Right atrium auricular region (tissue), 2 donors: ENCODE results near the gene HSPBP1. TPM values are rescaled to one million over a fixed set of nuclear protein-coding genes. Genes with fewer than 3 reads are reported as not detected.

Experiments
- DNase-seq: peaks from one replicate; pipeline ENCODE4 v3.0.0-alpha.2; 2019; ENCODE audit warnings: low spot score
- H3K27ac ChIP-seq, 2 donors: fragments of 200-600 bp; sonication (generic); 1 replicate in 1 of 2; 2 replicates in 1 of 2; pipeline ENCODE4 v1.5.1; 2016 to 2019
- H3K27me3 ChIP-seq, 2 donors: fragments of 200-600 bp; sonication (generic); one replicate each; pipeline versions ENCODE4 v1.5.1 to v1.6.0; 2017 to 2019
- H3K36me3 ChIP-seq: fragments of 200-600 bp; sonication (generic); one replicate; pipeline ENCODE4 v1.5.1; 2016
- H3K4me1 ChIP-seq, 2 donors: fragments of 200-600 bp; sonication (generic); one replicate each; pipeline versions ENCODE4 v1.5.1 to v1.6.0; 2017 to 2019
- H3K4me3 ChIP-seq, 2 donors: fragments of 200-600 bp; sonication (generic); 1 replicate in 1 of 2; 2 replicates in 1 of 2; pipeline ENCODE4 v1.5.1; 2017 to 2019; ENCODE audit warnings: mild to moderate bottlenecking in 1 of 2, moderate library complexity in 1 of 2
- H3K9me3 ChIP-seq, 2 donors: fragments of 200-600 bp; sonication (generic); one replicate each; pipeline ENCODE4 v1.5.1; 2019
- CTCF ChIP-seq, 2 donors: fragments of 200-600 bp; sonication (generic); IDR thresholded peaks; one replicate each; pipeline ENCODE4 v1.5.1; 2019; ENCODE audit warnings: antibody characterized with exemption in 2 of 2
- total RNA-seq, 2 donors: library from RNA; depleted of rRNA; stranded (reverse); fragments of >200 nt; gene quantifications; one replicate each; pipeline ENCODE4 v1.1.0, GENCODE V29; 2016

The HSPBP1 gene
- total RNA-seq, 2 donors from 2014 or later, result 29.6 to 35.8 TPM

- no peaks in the 10 kb centered on the region for H3K27me3 ChIP-seq
- TF ChIP-seq CTCF (IDR thresholded peaks at IDR 0.05), result no peak
- no peak overlapping the region for H3K4me3 ChIP-seq
- peaks cover 26% of the 10 kb centered on the region for H3K36me3 ChIP-seq
- peaks cover 0 to 10% of the 10 kb centered on the region in 2 donors for H3K4me1 ChIP-seq
- H3K9me3 ChIP-seq, result no peaks in the 10 kb centered on the region
- no peak overlapping the region for H3K27ac ChIP-seq
- no peak for DNase-seq
These were observed 24.5 kb upstream of the HSPBP1 start for GRCh38 chr19:55304279-55304978.

- DNase-seq, result no peak
- Histone ChIP-seq H3K27ac (no peak overlapping the region), H3K27me3 (no peaks in the 10 kb centered on the region), H3K4me1 (peaks cover 0 to 10% of the 10 kb centered on the region in 2 donors), H3K4me3 (no peak overlapping the region), H3K36me3 (peaks cover 24% of the 10 kb centered on the region), H3K9me3 (no peaks in the 10 kb centered on the region)
- TF ChIP-seq CTCF (IDR thresholded peaks at IDR 0.05), result no peak
These were observed 23.6 kb upstream of the HSPBP1 start for GRCh38 chr19:55303477-55303876.

GRCh38 chr19:55302318-55302703, 22.4 kb upstream of the HSPBP1 start:
- Histone ChIP-seq H3K4me3 (peak overlapping the region in 1 of 2 donors; percentile 42), H3K27ac (no peak overlapping the region), H3K9me3 (no peaks in the 10 kb centered on the region), H3K36me3 (peaks cover 23% of the 10 kb centered on the region), H3K4me1 (peaks cover 0 to 10% of the 10 kb centered on the region in 2 donors), H3K27me3 (no peaks in the 10 kb centered on the region)
- no peak for TF ChIP-seq CTCF (IDR thresholded peaks at IDR 0.05)
- no peak for DNase-seq

DNA sequence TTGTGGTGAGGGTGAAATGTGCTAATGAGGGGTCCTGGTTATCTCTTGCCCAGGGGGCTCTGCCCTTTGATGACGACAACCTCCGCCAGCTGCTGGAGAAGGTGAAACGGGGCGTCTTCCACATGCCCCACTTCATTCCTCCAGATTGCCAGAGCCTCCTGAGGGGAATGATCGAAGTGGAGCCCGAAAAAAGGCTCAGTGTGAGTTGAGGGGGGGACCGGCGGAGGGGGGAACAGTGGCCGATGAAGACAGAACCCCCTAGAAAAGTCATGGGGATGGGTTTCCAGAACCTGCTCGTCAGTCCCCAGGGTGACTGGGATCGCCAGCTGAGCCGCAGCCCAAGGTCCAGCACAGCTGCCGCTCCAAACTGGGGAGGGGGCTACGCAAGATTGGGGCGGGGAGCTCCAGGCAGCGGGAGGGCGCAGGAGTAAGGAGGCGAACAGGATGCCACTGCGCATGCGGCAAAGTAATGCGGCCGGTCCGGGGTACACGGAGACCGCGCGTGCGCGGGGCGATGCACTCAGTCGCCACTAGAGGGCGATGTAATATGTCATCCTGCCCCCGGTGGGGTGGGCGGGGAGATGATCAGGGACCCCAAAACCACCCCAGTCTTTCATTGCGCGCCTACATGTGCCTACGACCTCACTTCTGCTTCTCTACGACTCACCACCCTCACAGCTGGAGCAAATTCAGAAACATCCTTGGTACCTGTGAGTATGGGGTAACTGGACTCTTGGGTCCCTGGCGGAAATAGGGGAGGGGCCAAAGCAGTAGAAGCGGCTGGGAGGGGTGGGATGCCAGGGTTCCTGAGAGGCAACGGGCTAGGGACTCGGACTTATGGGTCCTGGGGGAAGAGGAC, 21.8 kb upstream of the HSPBP1 start:
- peak overlapping the region in 1 of 2 donors; percentile 23 for H3K27ac ChIP-seq
- no peaks in the 10 kb centered on the region for H3K27me3 ChIP-seq
- no peaks in the 10 kb centered on the region for H3K9me3 ChIP-seq
- peak; percentile 85 for DNase-seq
- TF ChIP-seq CTCF (IDR thresholded peaks at IDR 0.05), result peak; percentile 98 to 100
- peaks cover 17% of the 10 kb centered on the region for H3K36me3 ChIP-seq
- H3K4me3 ChIP-seq, result peak overlapping the region; percentile 6 to 42
- peaks cover 0 to 10% of the 10 kb centered on the region in 2 donors for H3K4me1 ChIP-seq

DNA sequence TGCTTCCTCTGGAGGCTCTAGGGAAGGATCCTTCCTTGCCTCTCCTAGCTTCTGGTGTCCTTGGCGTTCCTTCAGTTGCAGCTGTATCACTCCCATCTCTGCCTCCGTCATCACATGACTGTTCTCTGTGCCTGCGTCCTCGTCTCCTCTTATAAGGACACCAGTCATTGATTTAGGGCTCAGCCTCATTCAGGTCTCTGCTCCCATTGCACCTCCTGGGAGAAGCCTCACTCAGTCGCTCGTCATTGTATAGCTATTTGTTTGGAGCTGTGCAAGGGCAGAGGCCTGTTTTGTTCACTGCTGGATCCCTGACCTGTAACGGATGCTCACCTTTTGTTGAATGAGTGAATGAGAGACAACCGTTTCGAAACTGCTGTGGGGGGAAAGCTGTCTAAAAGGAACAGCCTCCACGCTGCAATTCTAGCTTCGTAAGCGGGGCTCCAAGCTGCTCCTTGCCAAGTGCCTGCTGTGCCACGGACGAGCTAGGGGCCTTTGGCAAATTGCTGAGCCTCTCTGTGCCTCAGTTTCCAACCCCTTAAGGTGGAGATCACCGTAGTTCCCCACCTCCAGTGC, 21.1 kb upstream of the HSPBP1 start:
- H3K4me1 ChIP-seq, result peaks cover 0 to 10% of the 10 kb centered on the region in 2 donors
- DNase-seq, result no peak
- no peak overlapping the region for H3K27ac ChIP-seq
- peaks cover 11% of the 10 kb centered on the region for H3K36me3 ChIP-seq
- H3K27me3 ChIP-seq, result no peaks in the 10 kb centered on the region
- H3K4me3 ChIP-seq, result no peak overlapping the region
- H3K9me3 ChIP-seq, result no peaks in the 10 kb centered on the region
- no peak for TF ChIP-seq CTCF (IDR thresholded peaks at IDR 0.05)
